Common myeloid progenitor, CD34-positive (primary cell): ENCODE measurements around the gene ASXL2.

Experiments
- CTCF ChIA-PET: fragments of 350-600 bp; sonication (Branson Sonifier 250); formaldehyde crosslinking; loops from one replicate; lab custom pipeline; 2021; ENCODE audit warnings: antibody characterized with exemption; lab: Charles Lee
- POLR2A ChIA-PET: fragments of 350-600 bp; sonication (Branson Sonifier 250); formaldehyde crosslinking; loops from one replicate; lab custom pipeline; 2021; ENCODE audit warnings: antibody characterized with exemption; lab: Charles Lee
- DNase-seq, 3 donors: peaks; one replicate each; pipeline versions ENCODE4 v3.0.0 to v3.0.0-alpha.2; 2013
- H3K27ac ChIP-seq, 2 experiments: 1 replicate in 1 of 2; 2 replicates in 1 of 2; pipeline ENCODE4 v1.7.0; 2013; ENCODE audit warnings: inconsistent platforms in 2 of 2, low read length in 2 of 2, mild to moderate bottlenecking in 2 of 2, low read depth in 1 of 2, moderate library complexity in 1 of 2; ENCODE audit not compliant: severe bottlenecking in 2 of 2, insufficient read depth in 1 of 2, poor library complexity in 1 of 2
- H3K27me3 ChIP-seq, 5 experiments: replicated peaks in 2 of 5; 1 replicate in 3 of 5; 2 replicates in 2 of 5; pipeline versions ENCODE4 v1.6.1 to v1.7.0; 2013; ENCODE audit warnings: low read length in 4 of 5, mild to moderate bottlenecking in 2 of 5, moderate library complexity in 2 of 5, inconsistent platforms in 1 of 5; ENCODE audit not compliant: insufficient read depth in 5 of 5, control insufficient read depth in 4 of 5
- H3K36me3 ChIP-seq, 4 experiments: 1 replicate in 2 of 4; 2 replicates in 2 of 4; pipeline versions ENCODE4 v1.6.1 to v1.7.0; 2013; ENCODE audit warnings: low read length in 3 of 4, control low read depth in 1 of 4, mild to moderate bottlenecking in 1 of 4; ENCODE audit not compliant: control insufficient read depth in 4 of 4, insufficient read depth in 4 of 4
- H3K4me1 ChIP-seq, 4 experiments: 1 replicate in 3 of 4; 2 replicates in 1 of 4; pipeline versions ENCODE4 v1.6.1 to v1.7.1; 2013; ENCODE audit warnings: low read length in 3 of 4, mild to moderate bottlenecking in 3 of 4, control low read depth in 1 of 4, inconsistent platforms in 1 of 4, moderate library complexity in 1 of 4; ENCODE audit not compliant: control insufficient read depth in 4 of 4, insufficient read depth in 4 of 4; ENCODE audit errors: control extremely low read depth in 1 of 4
- H3K4me3 ChIP-seq, 7 experiments: 1 replicate in 4 of 7; 2 replicates in 3 of 7; pipeline versions ENCODE4 v1.5.1 to v1.7.0; 2013; ENCODE audit warnings: mild to moderate bottlenecking in 7 of 7, low read length in 6 of 7, moderate library complexity in 6 of 7, inconsistent platforms in 2 of 7, low read depth in 2 of 7, control low read depth in 1 of 7; ENCODE audit not compliant: insufficient read depth in 4 of 7, control insufficient read depth in 1 of 7; ENCODE audit errors: extremely low read depth in 1 of 7
- H3K9me3 ChIP-seq, 5 experiments: 1 replicate in 4 of 5; 2 replicates in 1 of 5; pipeline versions ENCODE4 v1.6.1 to v1.7.1; 2013; ENCODE audit warnings: low read length in 4 of 5, mild to moderate bottlenecking in 2 of 5, inconsistent platforms in 1 of 5, low read depth in 1 of 5, moderate library complexity in 1 of 5; ENCODE audit not compliant: control insufficient read depth in 4 of 5, insufficient read depth in 2 of 5; ENCODE audit errors: control extremely low read depth in 1 of 5
- WGBS: methylation state at CpG from one replicate; pipeline ENCODE4 v1.1.5; 2013; ENCODE audit not compliant: insufficient coverage; 5-methylcytosine and 5-hydroxymethylcytosine counted together

The ASXL2 gene

DNA sequence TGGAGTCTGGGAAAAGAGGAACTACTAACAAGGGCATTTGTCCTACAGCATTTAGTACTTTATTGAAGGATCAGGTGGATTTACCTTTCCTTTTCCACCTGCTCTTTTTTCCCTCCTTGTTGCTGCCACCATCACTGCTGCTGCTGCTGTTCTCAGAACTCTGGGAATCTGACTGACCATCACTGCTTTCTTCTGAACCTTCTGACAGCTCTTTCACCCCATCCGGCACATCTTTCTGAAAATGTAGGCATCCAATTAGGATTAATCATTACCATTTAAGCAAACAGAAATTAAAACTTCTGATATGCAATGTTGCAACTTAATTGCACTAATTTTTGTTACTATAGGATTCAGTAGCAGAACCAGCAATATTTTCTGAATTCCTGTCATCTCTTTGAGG lies 79.0 kb downstream of the ASXL2 start:
- CTCF ChIA-PET = interaction anchor here (1.6 kb wide), 1 partner anchor 11 kb away, joined by 3 read pairs; no protein-coding TSS in a partner anchor
- Histone ChIP-seq H3K4me1 (peaks cover 7 to 14% (median 11%) of the 10 kb centered on the region in 4 experiments), H3K4me3 (no peak overlapping the region), H3K27me3 (no peaks in the 10 kb centered on the region), H3K9me3 (no peaks in the 10 kb centered on the region), H3K27ac (no peak overlapping the region), H3K36me3 (peaks cover 10 to 41% (median 23%) of the 10 kb centered on the region in 4 experiments)
- 80% methylated on average over 1 of the region's 1 CpG for WGBS
- POLR2A ChIA-PET = no interaction called here
- DNase-seq = no peak

DNA sequence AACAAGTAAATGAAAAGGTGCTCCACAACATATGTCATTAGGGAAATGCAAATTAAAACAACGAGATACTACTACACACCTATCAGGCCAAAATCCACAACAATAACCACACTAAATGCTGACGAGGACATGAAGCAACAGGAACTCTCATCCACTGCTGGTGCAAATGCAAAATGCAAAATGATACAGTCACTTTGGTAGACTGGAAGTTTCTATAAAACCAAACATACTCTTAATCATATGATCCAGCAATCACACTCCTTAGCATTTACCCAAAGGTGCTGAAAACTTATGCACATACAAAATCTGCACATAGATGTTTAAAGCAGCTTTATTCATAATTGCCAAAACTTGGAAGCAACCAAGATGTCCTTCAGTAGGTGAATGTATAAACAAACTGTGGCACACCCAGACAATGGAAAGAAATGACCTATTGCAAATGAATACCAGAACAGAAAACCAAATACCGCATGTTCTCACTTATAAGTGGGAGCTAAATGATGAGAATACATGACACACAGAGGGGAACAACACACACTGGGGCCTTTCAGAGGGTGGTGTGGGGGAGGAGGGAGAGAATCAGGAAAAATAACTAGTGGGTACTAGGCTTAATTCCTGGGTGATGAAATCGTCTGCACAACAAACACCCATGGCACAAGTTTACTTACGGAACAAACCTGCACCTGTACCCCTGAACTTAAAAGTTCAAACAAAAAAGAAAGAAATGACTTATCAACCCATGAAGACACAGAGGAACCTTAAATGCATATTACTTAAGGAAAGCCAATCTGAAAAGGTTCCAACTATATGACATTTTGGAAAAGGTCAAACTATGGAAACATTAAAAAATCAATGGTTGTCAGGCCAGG lies 80.4 kb downstream of the ASXL2 start:
- CTCF ChIA-PET = no interaction called here

DNA sequence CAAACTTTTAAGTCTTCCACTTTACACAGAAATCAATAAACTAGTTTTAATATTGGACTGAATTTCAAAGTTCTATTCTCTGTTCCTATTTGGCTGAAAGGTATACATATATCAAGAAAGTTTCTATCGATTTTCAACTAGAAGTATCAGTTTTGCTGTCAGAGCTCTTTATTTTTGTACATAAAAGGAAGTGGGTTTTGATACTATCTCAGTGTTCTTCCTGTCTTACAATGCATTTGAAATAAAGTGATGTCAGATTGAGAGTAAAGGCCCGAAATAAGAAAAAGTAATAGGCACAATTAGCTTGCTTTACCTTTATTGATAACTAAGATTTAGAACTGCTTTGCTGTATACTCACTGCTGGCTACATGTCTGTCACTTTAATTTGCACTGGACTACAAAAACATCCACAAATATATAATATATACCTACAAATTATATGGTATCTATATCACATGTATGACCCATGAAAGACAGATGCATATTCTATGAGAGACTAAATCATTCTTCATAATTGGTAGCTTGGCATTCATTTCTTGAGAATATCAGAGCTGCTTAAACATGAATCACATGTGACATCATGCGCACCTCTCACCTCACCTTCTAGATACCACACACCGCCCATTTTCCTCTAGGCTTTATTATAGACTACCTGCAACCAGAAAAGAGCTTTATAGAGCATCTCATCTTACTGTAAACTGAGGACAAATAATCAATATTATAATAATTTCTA lies 83.6 kb downstream of the ASXL2 start:
- POLR2A ChIA-PET = no interaction called here
- H3K4me1 ChIP-seq = peaks cover 13 to 23% (median 17%) of the 10 kb centered on the region in 4 experiments
- 100% methylated on average over 1 of the region's 4 CpGs for WGBS
- peak overlapping the region in 2 of 7 experiments; percentile 20 to 43 for H3K4me3 ChIP-seq
- CTCF ChIA-PET = interaction anchor here (0.6 to 0.9 kb wide), 2 partner anchors 57 to 688 kb away, joined by 3 read pairs; no protein-coding TSS in a partner anchor
- no peaks in the 10 kb centered on the region for H3K27me3 ChIP-seq
- DNase-seq = peak; percentile 23 to 55 (median 26)
- H3K9me3 ChIP-seq = no peaks in the 10 kb centered on the region
- H3K27ac ChIP-seq = peak overlapping the region; percentile 12 to 60
- H3K36me3 ChIP-seq = peaks cover 0 to 23% (median 14%) of the 10 kb centered on the region in 4 experiments

More for the DNA sequence above, 80.4 kb downstream of the ASXL2 start:
- H3K27me3 ChIP-seq = no peaks in the 10 kb centered on the region
- H3K4me3 ChIP-seq = no peak overlapping the region
- no peaks in the 10 kb centered on the region for H3K9me3 ChIP-seq
- peaks cover 13 to 23% (median 17%) of the 10 kb centered on the region in 4 experiments for H3K4me1 ChIP-seq
- POLR2A ChIA-PET = no interaction called here
- 83% methylated on average over 1 of the region's 5 CpGs for WGBS
- peaks cover 3 to 27% (median 15%) of the 10 kb centered on the region in 4 experiments for H3K36me3 ChIP-seq
- no peak for DNase-seq
- no peak overlapping the region for H3K27ac ChIP-seq

DNA sequence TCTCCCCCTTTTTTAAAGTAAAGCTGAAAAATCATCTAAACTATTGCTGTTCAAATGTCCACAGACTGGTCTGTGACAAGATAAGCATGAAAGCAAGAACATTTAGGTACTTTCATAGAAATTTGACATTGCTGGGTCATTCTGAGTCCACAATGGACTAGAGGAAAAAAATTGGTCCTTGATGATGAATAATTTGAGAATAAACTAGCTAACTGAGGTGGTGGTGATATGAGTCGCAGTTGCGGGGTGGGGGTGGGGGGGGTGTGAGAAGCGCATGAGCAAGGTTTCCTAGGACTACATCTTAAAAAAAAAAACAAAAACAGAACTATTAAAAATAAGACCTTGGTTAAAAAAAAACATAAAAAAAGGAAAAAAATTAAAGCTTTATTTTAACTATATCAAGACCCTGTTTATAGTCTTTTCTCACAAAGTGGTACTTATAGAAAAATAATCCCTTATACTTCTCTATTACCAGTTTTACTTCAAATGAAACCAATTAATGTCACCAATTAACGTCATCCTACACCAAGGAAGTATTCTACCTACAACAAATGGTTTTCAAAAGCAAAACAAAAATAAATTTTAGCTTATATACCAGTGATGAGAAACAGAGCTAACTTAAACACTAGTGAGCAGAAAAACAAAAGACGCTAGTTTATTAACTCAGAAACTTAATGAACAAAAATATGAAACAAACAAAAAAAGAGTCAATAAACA lies 88.1 kb downstream of the ASXL2 start:
- CTCF ChIA-PET = interaction anchor here (1.3 kb wide), 1 partner anchor 21 kb away, joined by 3 read pairs; no protein-coding TSS in a partner anchor
- Histone ChIP-seq H3K27me3 (no peaks in the 10 kb centered on the region), H3K9me3 (no peaks in the 10 kb centered on the region), H3K27ac (no peak overlapping the region), H3K4me3 (no peak overlapping the region), H3K4me1 (peaks cover 11 to 17% (median 15%) of the 10 kb centered on the region in 4 experiments), H3K36me3 (peaks cover 3 to 8% (median 5%) of the 10 kb centered on the region in 4 experiments)
- 100% methylated on average over 1 of the region's 5 CpGs for WGBS
- peak in 1 of 3 donors; percentile 6 for DNase-seq
- POLR2A ChIA-PET = no interaction called here

DNA sequence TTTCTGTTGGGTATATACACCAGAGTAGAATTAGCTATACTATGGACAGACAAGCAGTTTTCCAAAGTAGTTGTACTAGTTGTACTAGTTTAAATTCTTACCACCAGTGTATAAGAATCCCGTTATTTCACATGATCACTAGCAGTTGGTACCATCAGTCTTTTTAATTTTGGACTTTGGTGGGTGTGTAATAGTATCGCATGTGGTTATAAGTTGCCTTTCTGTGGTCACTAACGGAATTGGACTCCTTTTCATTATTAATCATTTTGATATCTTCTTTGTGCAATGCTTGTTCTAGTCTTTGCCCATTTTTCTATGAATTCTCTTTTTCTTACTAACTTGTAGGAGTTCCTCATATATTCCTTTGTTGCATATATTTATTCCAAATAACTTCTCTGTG lies 89.8 kb downstream of the ASXL2 start:
- Histone ChIP-seq H3K4me3 (no peak overlapping the region), H3K27me3 (no peaks in the 10 kb centered on the region), H3K27ac (no peak overlapping the region), H3K36me3 (peaks cover 3 to 14% (median 6%) of the 10 kb centered on the region in 4 experiments), H3K9me3 (no peaks in the 10 kb centered on the region), H3K4me1 (peaks cover 0 to under 1% (median under 1%) of the 10 kb centered on the region in 4 experiments)
- WGBS = no CpG with 5 or more reads among the region's 3 CpGs
- ChIA-PET POLR2A (interaction anchor here (0.6 kb wide), 1 partner anchor 69 kb away, joined by 3 read pairs; no protein-coding TSS in a partner anchor), CTCF (interaction anchor here (1.1 to 1.2 kb wide), 2 partner anchors 23 to 48 kb away, joined by 3 read pairs; no protein-coding TSS in a partner anchor)
- DNase-seq = peak in 1 of 3 donors; percentile 7

DNA sequence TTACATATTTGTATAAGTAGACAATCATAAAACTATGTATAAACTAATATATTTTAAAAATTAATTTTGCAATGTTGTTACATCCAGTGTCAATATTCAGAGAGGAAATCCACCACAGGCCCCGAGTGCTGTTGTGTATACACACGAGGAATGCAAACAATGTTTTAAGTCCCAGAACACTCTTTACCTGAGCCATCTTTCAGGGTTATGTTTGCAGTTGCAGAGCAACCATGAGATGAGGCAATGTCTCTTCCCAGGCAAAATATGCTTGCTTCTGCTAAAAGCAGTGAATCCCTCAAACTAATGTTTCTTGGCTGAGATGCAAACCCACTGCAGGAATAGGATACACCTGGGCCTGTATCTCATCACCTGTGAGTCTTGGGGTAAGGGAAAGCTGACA lies 91.3 kb downstream of the ASXL2 start:
- POLR2A ChIA-PET = no interaction called here

More for the DNA sequence above, 91.3 kb downstream of the ASXL2 start:
- no peaks in the 10 kb centered on the region for H3K27me3 ChIP-seq
- H3K36me3 ChIP-seq = peaks cover 3 to 14% (median 7%) of the 10 kb centered on the region in 4 experiments
- no peak for DNase-seq
- no peaks in the 10 kb centered on the region for H3K4me1 ChIP-seq
- no peak overlapping the region for H3K27ac ChIP-seq
- no peak overlapping the region for H3K4me3 ChIP-seq
- WGBS = 100% methylated on average over 2 of the region's 2 CpGs
- CTCF ChIA-PET = interaction anchor here (0.6 kb wide), 1 partner anchor 29 kb away, joined by 3 read pairs; no protein-coding TSS in a partner anchor
- H3K9me3 ChIP-seq = no peaks in the 10 kb centered on the region
